ENCODE data around the gene GTF3C2. TPM values are rescaled to one million over a fixed set of nuclear protein-coding genes. Genes with fewer than 3 reads are reported as not detected.

The GTF3C2 gene
- total and polyA plus RNA-seq, 4 donors: 9.7 to 20.6 (median 14.7) TPM

DNA sequence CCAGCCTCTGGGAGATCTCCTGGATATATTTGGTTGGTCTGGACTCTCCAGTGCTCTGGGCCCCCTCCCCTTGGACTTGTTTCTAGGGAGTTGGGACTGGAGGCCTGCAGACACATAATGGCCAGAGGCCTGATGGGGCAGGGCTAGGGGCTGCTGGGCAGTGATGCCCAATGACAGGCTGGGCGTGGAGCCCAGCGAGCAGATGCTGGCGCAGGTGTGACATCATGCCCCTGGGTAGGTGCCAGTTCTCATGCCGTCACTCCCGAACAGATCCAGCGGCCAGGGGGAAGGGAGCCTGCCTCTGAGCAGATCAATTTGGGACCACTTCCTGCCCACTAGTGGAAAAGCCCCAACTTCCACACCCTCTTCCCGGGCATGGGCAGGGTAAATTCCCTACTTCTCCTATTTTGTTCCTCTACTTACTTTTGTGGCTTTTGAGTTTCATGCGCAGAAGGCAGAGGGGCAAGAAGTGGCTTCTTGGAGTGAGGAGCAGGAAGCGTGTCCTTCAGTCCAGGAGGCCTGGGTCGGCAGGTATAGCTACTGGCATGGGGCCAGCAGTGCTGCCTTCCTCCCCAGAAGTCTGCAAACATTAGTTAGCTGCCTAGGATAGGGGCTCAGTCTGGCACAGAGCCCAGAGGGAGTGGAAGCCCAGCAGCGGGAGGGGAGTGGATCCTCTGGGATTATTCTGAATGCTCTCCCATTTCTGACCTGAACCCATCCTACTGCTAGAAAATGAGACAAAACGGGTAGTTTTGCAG is 39.7 kb downstream of the GTF3C2 start:
- Histone ChIP-seq H3K27me3 (ENCODE audit: control insufficient read depth in 4 of 4, insufficient read depth in 4 of 4, low read length in 3 of 4) (no peaks in the 10 kb centered on the region), H3K4me1 (ENCODE audit: control insufficient read depth in 4 of 4, insufficient read depth in 4 of 4, low read length in 3 of 4) (peaks cover 0 to 5% (median 2%) of the 10 kb centered on the region in 4 donors), H3K27ac (ENCODE audit: low read depth in 1 of 2, low read length in 2 of 2) (no peak overlapping the region), H3K9ac (ENCODE audit: low read depth in 1 of 2, low read length in 2 of 2) (no peak overlapping the region), H3K9me3 (ENCODE audit: control insufficient read depth in 4 of 4, low read length in 3 of 4) (no peaks in the 10 kb centered on the region), H3K36me3 (ENCODE audit: control insufficient read depth in 4 of 4, insufficient read depth in 3 of 4, low read depth in 1 of 4, low read length in 3 of 4) (peaks cover 0 to 2% (median 0%) of the 10 kb centered on the region in 4 donors), H3K4me3 (ENCODE audit: low read depth in 1 of 3, low read length in 3 of 3) (no peak overlapping the region)
- no peak for DNase-seq (ENCODE audit: low spot score)
- no peak for TF ChIP-seq CTCF (IDR thresholded peaks at IDR 0.05; ENCODE audit: low read depth, low read length, missing input control)
- 84% methylated on average over 12 of the region's 12 CpGs for WGBS

DNA sequence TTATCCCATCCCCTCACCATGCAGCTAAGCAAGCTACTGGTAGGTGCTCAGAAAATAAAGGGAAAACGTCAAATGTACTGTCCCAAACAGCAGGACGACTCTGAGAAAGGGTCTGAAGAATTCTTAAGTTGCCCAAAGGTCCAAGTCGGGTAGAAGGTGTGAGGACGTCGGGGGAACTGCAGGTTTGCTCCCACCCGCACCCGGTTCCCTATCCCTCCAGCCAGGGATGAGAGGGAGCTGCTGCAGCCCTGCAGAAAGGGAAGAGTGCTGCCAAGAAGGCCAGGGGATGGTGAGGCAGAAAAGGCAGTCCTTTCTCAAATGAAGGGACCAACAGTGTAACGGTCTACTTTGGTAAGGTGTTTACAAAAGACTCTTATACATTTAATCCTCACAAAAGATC is 41.4 kb downstream of the GTF3C2 start:
- no peaks in the 10 kb centered on the region for H3K27me3 ChIP-seq (ENCODE audit: control insufficient read depth in 4 of 4, insufficient read depth in 4 of 4, low read length in 3 of 4)
- TF ChIP-seq RXRA (IDR thresholded peaks at IDR 0.05): no peak
- no peak for TF ChIP-seq RAD21 (IDR thresholded peaks at IDR 0.05)
- TF ChIP-seq FOXA1 (IDR thresholded peaks at IDR 0.05): no peak
- no peak for TF ChIP-seq TAF1 (conservative IDR thresholded peaks at IDR 0.05)
- TF ChIP-seq NR2F2 (IDR thresholded peaks at IDR 0.05): no peak
- no peak for TF ChIP-seq GABPA (IDR thresholded peaks at IDR 0.05 in 1 of 2, conservative IDR thresholded peaks at IDR 0.05 in 1 of 2)
- TF ChIP-seq REST (IDR thresholded peaks at IDR 0.05): no peak
- no peak for TF ChIP-seq MAX (IDR thresholded peaks at IDR 0.05)
- no peak for TF ChIP-seq HNF4A (conservative IDR thresholded peaks at IDR 0.05)
- no peak for TF ChIP-seq YY1 (IDR thresholded peaks at IDR 0.05)
- TF ChIP-seq JUND (IDR thresholded peaks at IDR 0.05): no peak
- no peak for TF ChIP-seq SP1 (IDR thresholded peaks at IDR 0.05)
- no peak for TF ChIP-seq FOXA2 (IDR thresholded peaks at IDR 0.05)
- no peak for TF ChIP-seq CTCF (IDR thresholded peaks at IDR 0.05; ENCODE audit: low read depth, low read length, missing input control)
- no peak for TF ChIP-seq HNF4G (IDR thresholded peaks at IDR 0.05)
- no peak for TF ChIP-seq EGR1 (IDR thresholded peaks at IDR 0.05; ENCODE audit: low read depth in 2 of 2)
- H3K4me3 ChIP-seq (ENCODE audit: low read depth in 1 of 3, low read length in 3 of 3): no peak overlapping the region
- peaks cover 0 to 8% (median 2%) of the 10 kb centered on the region in 4 donors for H3K36me3 ChIP-seq (ENCODE audit: control insufficient read depth in 4 of 4, insufficient read depth in 3 of 4, low read depth in 1 of 4, low read length in 3 of 4)
- DNase-seq (ENCODE audit: low spot score): no peak
- H3K4me1 ChIP-seq (ENCODE audit: control insufficient read depth in 4 of 4, insufficient read depth in 4 of 4, low read length in 3 of 4): no peaks in the 10 kb centered on the region
- 87% methylated on average over 8 of the region's 8 CpGs for WGBS
- no peak overlapping the region for H3K9ac ChIP-seq (ENCODE audit: low read depth in 1 of 2, low read length in 2 of 2)
- no peak overlapping the region for H3K27ac ChIP-seq (ENCODE audit: low read depth in 1 of 2, low read length in 2 of 2)
- H3K9me3 ChIP-seq (ENCODE audit: control insufficient read depth in 4 of 4, low read length in 3 of 4): no peaks in the 10 kb centered on the region

Measured in liver (tissue), 9 donors.